Measurements from ENCODE around the gene DNAJA2.

The DNAJA2 gene

GRCh38 chr16:46918400-46918799 is 55.1 kb downstream of the DNAJA2 start:
- no peaks in the 10 kb centered on the region for H3K4me1 ChIP-seq (ENCODE audit: control insufficient read depth, insufficient read depth, low read length)
- TF ChIP-seq HOXA7 (CRISPR knock-in tag; IDR thresholded peaks at IDR 0.05; ENCODE audit: borderline replicate concordance) (no peak), ZBTB17 (tag by site-specific recombination; IDR thresholded peaks at IDR 0.05) (no peak), REPIN1 (tag by site-specific recombination; IDR thresholded peaks at IDR 0.05; ENCODE audit: low read depth) (no peak), ZNF791 (tag by site-specific recombination; IDR thresholded peaks at IDR 0.05) (no peak), KLF9 (tag by site-specific recombination; IDR thresholded peaks at IDR 0.05; ENCODE audit: low read depth) (no peak), ZNF132 (tag by site-specific recombination; IDR thresholded peaks at IDR 0.05; ENCODE audit: borderline replicate concordance) (no peak), ZNF48 (tag by site-specific recombination; IDR thresholded peaks at IDR 0.05) (no peak), ZNF184 (tag by site-specific recombination; IDR thresholded peaks at IDR 0.05) (no peak), ZNF549 (tag by site-specific recombination; IDR thresholded peaks at IDR 0.05) (no peak), ZNF211 (tag by site-specific recombination; IDR thresholded peaks at IDR 0.05; ENCODE audit: low read depth) (no peak), IKZF3 (tag by site-specific recombination; IDR thresholded peaks at IDR 0.05) (no peak), EGR2 (tag by site-specific recombination; IDR thresholded peaks at IDR 0.05; ENCODE audit: low read depth) (no peak), ZNF148 (tag by site-specific recombination; IDR thresholded peaks at IDR 0.05; ENCODE audit: borderline replicate concordance) (no peak), ZFP69B (tag by site-specific recombination; IDR thresholded peaks at IDR 0.05) (no peak)
- CTCF ChIA-PET: interaction anchor here (0.6 to 0.7 kb wide), 2 partner anchors 12 to 105 kb away, joined by 3 to 4 read pairs; no protein-coding TSS in a partner anchor

GRCh38 chr16:46916980-46917379 is 56.5 kb downstream of the DNAJA2 start:
- Histone ChIP-seq H3K9me3 (ENCODE audit: control insufficient read depth, insufficient read depth, low read depth, low read length) (no peaks in the 10 kb centered on the region), H3K27ac (ENCODE audit: extremely low read depth, low read depth, low read length) (no peak overlapping the region), H3K36me3 (ENCODE audit: control insufficient read depth in 2 of 2, insufficient read depth in 1 of 2, low read length in 2 of 2) (peaks cover 11 to 70% of the 10 kb centered on the region in 2 experiments; a peak in 2 of 3 replicates), H3K4me1 (ENCODE audit: control insufficient read depth, insufficient read depth, low read length) (no peaks in the 10 kb centered on the region), H3K4me3 (ENCODE audit: low read depth, low read length) (no peak overlapping the region)
- ChIA-PET CTCF (interaction anchor here (0.7 to 1.2 kb wide), 7 partner anchors 13 to 244 kb away, joined by 3 to 6 read pairs (median 3); no protein-coding TSS in a partner anchor), POLR2A (no interaction called here)
- TF ChIP-seq KLF10 (tag by site-specific recombination; IDR thresholded peaks at IDR 0.05): peak; percentile 66
- no peak for TF ChIP-seq ZNF626 (tag by site-specific recombination; IDR thresholded peaks at IDR 0.05)
- TF ChIP-seq SP2 (tag by site-specific recombination; IDR thresholded peaks at IDR 0.05): peak; percentile 32; the same call in 1 of the 2 replicates
- TF ChIP-seq PRDM4 (tag by site-specific recombination; IDR thresholded peaks at IDR 0.05): no peak
- no peak for TF ChIP-seq PRDM6 (tag by site-specific recombination; IDR thresholded peaks at IDR 0.05)
- no peak for TF ChIP-seq ZNF776 (tag by site-specific recombination; IDR thresholded peaks at IDR 0.05; ENCODE audit: borderline replicate concordance)
- TF ChIP-seq HOXA7 (CRISPR knock-in tag; IDR thresholded peaks at IDR 0.05; ENCODE audit: borderline replicate concordance): no peak
- TF ChIP-seq ZNF670 (tag by site-specific recombination; IDR thresholded peaks at IDR 0.05; ENCODE audit: low read depth): no peak

More at GRCh38 chr16:46918400-46918799, 55.1 kb downstream of the DNAJA2 start:
- Histone ChIP-seq H3K36me3 (ENCODE audit: control insufficient read depth in 2 of 2, insufficient read depth in 1 of 2, low read length in 2 of 2) (peaks cover 11 to 70% of the 10 kb centered on the region in 2 experiments; a peak in 2 of 3 replicates), H3K4me3 (ENCODE audit: low read depth, low read length) (no peak overlapping the region), H3K27ac (ENCODE audit: extremely low read depth, low read depth, low read length) (no peak overlapping the region), H3K9me3 (ENCODE audit: control insufficient read depth, insufficient read depth, low read depth, low read length) (no peaks in the 10 kb centered on the region)
- POLR2A ChIA-PET: no interaction called here

Measured in HEK293 (cell line).